Adipocyte (in vitro differentiated cells): ENCODE data around the gene CNGB1.

ENCODE experiments used
- DNase-seq: peaks from one replicate; pipeline ENCODE4 v3.0.0-alpha.2; 2015; ENCODE audit warnings: low read depth
- H3K27me3 ChIP-seq: replicated peaks from 2 replicates; pipeline ENCODE4 v1.7.0; 2013; ENCODE audit warnings: mild to moderate bottlenecking, low read length, moderate library complexity; ENCODE audit not compliant: control insufficient read depth, insufficient read depth
- H3K36me3 ChIP-seq: 2 replicates; pipeline ENCODE4 v1.7.0; 2013; ENCODE audit warnings: low read length, mild to moderate bottlenecking, moderate library complexity; ENCODE audit not compliant: control insufficient read depth, insufficient read depth, severe bottlenecking
- H3K4me1 ChIP-seq: 2 replicates; pipeline ENCODE4 v1.7.0; 2013; ENCODE audit warnings: mild to moderate bottlenecking, low read length, moderate library complexity; ENCODE audit not compliant: control insufficient read depth, insufficient read depth
- H3K4me3 ChIP-seq: 2 replicates; pipeline ENCODE4 v1.7.0; 2013; ENCODE audit warnings: mild to moderate bottlenecking, low read length, moderate library complexity
- H3K9ac ChIP-seq: 2 replicates; pipeline ENCODE4 v1.7.0; 2013; ENCODE audit warnings: mild to moderate bottlenecking, low read length, moderate library complexity
- H3K9me3 ChIP-seq: 2 replicates; pipeline ENCODE4 v1.7.0; 2013; ENCODE audit warnings: mild to moderate bottlenecking, low read length, moderate library complexity; ENCODE audit not compliant: control insufficient read depth

Gene CNGB1

DNA sequence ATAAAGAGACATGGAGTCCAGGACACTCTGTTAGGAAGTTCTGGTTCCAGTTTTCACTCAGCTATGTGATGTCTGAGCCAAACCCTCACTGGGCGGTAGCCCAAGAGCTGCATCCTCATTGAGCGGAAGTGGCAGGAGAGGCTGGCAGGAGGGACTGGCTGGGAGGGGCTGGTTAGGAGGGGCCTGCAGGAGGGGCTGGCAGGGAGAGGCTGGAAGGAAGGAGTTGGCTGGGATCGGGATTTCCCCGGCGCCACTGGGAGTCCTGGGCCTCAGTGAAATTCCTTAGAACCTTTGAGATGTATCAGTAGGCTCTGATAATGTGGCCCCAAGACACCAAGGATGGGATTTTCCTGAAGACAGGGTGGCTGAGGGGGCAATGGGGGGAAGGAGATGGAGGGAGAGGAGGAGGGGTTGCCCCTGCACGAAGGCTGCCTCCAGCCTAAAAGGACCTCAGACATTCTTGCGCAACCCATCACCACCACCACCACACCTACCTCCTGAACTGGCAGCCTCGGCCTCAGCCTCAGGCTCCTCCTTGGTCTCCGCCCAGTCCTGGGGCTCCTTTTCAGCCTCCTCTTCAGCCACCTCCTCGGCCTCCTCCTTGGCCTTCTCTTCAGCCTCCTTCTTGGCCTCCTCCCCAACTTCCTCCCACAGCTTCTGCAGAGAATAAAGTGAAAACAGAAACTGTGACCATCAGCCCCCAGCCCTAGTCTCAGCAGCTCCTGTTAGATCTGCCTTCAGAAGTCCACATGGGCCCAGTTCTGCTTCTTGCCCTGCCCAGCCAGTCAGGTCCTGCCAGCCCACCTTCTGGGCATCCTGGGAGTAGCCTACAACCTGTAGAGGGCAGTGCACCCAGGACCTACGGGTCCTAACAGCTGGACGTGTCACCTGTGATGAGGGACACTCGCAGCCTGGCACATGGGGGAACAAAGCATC is 31.7 kb downstream of the CNGB1 start:
- peak; percentile 24 for DNase-seq
- H3K9me3 ChIP-seq = no peaks in the 10 kb centered on the region
- peaks cover 19% of the 10 kb centered on the region for H3K4me1 ChIP-seq
- no peak overlapping the region for H3K4me3 ChIP-seq
- H3K36me3 ChIP-seq = no peaks in the 10 kb centered on the region
- H3K27me3 ChIP-seq = peaks cover 14% of the 10 kb centered on the region
- no peak overlapping the region for H3K9ac ChIP-seq

DNA sequence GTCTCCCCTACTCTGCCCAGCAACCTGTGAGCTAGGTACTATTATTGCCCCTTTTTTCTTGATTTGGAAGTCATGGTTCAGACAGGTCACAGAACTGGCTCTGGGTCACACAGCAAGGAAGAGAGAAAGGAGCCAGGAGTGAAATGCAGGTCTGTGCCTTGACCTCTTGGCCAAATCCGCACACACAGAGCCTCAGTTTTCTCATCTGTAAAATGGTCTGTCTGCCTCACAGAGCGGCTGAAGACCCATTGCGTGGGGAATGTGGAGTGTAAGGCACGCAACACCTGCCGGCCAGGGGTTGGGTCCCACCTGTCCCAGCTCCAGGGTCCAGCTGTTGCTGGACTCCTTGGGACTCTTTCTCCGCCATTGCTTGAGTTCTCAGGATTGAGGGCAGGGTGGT is 32.4 kb downstream of the CNGB1 start:
- no peak for DNase-seq
- Histone ChIP-seq H3K4me1 (peaks cover 19% of the 10 kb centered on the region), H3K4me3 (no peak overlapping the region), H3K27me3 (peaks cover 14% of the 10 kb centered on the region), H3K9ac (no peak overlapping the region), H3K36me3 (no peaks in the 10 kb centered on the region), H3K9me3 (no peaks in the 10 kb centered on the region)

DNA sequence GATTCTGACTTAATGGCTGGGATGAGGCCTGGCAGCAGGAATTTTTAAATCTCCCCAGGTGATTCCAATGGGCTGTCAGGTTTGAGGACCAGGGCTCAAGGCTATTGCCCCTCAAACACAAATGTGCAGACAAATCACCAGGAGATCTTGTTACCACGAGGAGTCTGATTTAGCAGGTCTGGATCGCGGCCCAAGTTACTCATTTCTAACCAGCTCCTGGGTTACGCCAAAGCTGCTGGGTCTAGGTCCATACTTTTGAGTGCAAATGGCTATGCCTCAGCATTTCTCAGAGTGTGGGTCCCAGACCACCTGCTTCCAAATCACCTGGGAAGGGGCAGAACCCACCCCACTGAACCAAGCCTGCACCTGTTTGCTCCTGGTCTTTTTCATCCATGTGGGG is 33.1 kb downstream of the CNGB1 start:
- Histone ChIP-seq H3K4me1 (peaks cover 19% of the 10 kb centered on the region), H3K36me3 (no peaks in the 10 kb centered on the region), H3K27me3 (peaks cover 14% of the 10 kb centered on the region), H3K9ac (no peak overlapping the region), H3K4me3 (no peak overlapping the region), H3K9me3 (no peaks in the 10 kb centered on the region)
- DNase-seq = no peak

DNA sequence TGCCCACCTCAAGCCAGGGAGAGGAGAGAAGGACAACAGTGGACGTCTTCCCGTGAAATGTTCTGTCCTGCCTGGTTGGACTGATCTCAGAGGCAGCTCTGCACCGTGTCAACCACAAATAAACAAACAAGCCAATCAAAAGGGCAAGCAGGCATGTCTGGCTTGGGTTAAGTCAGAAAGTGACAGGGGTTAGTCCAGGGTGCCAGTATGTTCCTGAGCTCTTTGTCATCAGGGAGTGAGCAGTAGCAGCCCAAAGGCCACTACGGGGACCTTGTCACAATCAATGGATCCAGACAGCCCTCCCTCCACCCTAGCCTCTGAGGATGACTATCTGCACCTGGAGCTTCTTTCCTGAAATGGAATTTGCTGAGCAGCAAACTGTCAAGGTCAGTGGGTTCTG is 35.0 kb downstream of the CNGB1 start:
- DNase-seq = no peak
- Histone ChIP-seq H3K4me1 (peaks cover 23% of the 10 kb centered on the region), H3K9ac (no peak overlapping the region), H3K9me3 (no peaks in the 10 kb centered on the region), H3K27me3 (peaks cover 14% of the 10 kb centered on the region), H3K36me3 (no peaks in the 10 kb centered on the region), H3K4me3 (no peak overlapping the region)

DNA sequence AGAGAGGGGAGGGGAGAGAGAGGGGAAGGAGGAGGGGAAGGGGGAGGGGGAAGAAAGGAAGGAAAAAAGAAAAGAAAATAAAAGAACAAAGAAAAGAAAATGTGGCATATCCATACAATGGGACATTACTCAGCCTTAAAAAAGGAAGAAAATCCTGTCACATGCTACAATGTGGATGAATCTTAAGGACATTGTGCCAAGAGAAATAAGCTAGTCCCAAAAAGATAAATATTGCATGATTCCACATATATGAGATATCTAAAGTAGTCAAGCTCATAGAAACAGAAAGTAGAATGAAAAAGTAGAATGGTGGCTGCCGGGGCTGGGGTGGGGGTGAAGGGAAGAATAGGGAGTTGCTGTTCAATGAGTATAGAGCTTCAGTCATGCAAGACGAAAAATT is 40.4 kb downstream of the CNGB1 start:
- H3K36me3 ChIP-seq = no peaks in the 10 kb centered on the region
- peaks cover 27% of the 10 kb centered on the region for H3K27me3 ChIP-seq
- H3K4me3 ChIP-seq = no peak overlapping the region
- no peak overlapping the region for H3K9ac ChIP-seq
- no peaks in the 10 kb centered on the region for H3K9me3 ChIP-seq
- H3K4me1 ChIP-seq = peaks cover 8% of the 10 kb centered on the region
- no peak for DNase-seq

DNA sequence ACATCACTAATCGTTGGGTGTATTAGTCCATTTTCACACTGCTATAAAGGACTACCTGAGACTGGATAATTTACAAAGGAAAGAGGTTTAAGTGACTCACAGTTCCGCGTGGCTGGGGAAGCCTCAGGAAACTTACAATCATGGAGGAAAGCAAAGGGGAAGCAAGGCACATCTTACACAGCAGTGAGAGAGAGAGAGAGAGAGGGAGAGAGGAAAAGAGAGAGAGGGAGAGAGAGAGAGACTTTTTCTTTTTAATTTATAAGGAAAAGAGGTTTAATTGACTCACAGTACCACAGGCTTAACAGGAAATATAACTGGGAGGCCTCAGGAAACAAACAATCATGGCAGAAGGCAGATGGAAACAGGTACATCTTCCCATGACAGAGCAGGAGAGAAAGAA is 41.7 kb downstream of the CNGB1 start:
- no peak for DNase-seq
- Histone ChIP-seq H3K4me3 (no peak overlapping the region), H3K36me3 (no peaks in the 10 kb centered on the region), H3K9ac (no peak overlapping the region), H3K9me3 (no peaks in the 10 kb centered on the region), H3K4me1 (peaks cover 8% of the 10 kb centered on the region), H3K27me3 (peaks cover 36% of the 10 kb centered on the region)

DNA sequence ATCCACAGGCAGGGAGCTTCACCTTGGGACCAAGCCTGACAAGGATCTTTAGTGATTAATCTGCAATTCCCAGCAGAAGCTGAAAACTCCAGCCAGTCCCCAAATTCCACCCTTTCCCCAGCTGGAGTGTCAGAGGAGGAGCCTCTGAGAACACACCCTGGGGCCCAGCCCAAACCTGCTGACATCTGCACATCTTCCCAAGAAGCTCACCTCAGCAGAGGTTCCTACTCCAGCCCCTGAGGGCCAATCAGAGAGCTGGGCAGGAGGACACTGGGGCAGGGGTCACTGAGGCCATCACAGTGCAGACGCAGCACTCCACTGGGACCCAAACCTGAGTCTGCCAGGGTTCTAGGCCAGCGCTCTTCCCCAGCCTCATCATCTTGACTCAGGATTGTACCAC is 44.9 kb downstream of the CNGB1 start:
- Histone ChIP-seq H3K27me3 (peaks cover 51% of the 10 kb centered on the region), H3K36me3 (no peaks in the 10 kb centered on the region), H3K4me3 (no peak overlapping the region), H3K9ac (no peak overlapping the region), H3K4me1 (no peaks in the 10 kb centered on the region), H3K9me3 (no peaks in the 10 kb centered on the region)
- no peak for DNase-seq

DNA sequence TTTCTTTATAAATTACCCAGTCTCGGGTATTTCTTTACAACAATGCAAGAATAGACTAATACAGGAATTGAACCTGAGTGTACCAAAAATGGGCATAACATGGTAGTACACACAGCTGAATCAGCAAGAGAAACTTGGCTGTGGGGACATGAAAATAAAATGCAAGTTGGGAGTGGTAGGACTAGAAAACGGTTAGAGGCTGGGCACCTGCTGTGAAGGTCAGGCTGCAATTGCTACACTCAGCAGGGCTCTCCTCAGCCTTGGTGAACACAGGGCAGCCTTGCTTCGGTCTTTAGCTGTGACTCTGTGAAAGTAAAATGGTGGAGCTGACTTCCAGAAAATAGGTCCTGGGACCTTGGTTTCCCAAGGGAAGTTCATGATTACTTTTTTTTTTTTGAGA is 45.6 kb downstream of the CNGB1 start:
- DNase-seq = no peak
- Histone ChIP-seq H3K4me1 (no peaks in the 10 kb centered on the region), H3K4me3 (no peak overlapping the region), H3K9me3 (no peaks in the 10 kb centered on the region), H3K36me3 (no peaks in the 10 kb centered on the region), H3K9ac (no peak overlapping the region), H3K27me3 (peaks cover 51% of the 10 kb centered on the region)

DNA sequence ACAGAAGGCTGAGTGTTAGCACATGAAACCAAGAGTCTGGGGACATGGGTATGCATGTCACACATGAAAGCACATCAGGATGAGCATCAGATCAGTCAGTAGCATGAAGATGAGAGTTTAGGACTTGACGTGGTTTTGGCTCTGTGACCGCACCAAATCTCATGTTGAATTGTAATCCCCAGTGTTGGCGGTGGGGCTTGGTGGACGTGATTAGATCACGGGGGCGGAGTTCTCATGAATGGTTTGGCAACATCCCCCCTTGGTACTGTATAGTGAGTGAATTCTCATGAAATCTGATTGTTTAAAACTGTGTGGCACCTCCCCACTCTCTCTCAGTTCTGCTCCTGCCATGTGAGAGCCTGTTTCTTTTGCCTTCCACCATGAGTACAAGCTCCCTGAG is 46.4 kb downstream of the CNGB1 start:
- no peak overlapping the region for H3K4me3 ChIP-seq
- no peak for DNase-seq
- H3K4me1 ChIP-seq = no peaks in the 10 kb centered on the region
- H3K9ac ChIP-seq = no peak overlapping the region
- peaks cover 5% of the 10 kb centered on the region for H3K9me3 ChIP-seq
- no peaks in the 10 kb centered on the region for H3K36me3 ChIP-seq
- peaks cover 51% of the 10 kb centered on the region for H3K27me3 ChIP-seq

DNA sequence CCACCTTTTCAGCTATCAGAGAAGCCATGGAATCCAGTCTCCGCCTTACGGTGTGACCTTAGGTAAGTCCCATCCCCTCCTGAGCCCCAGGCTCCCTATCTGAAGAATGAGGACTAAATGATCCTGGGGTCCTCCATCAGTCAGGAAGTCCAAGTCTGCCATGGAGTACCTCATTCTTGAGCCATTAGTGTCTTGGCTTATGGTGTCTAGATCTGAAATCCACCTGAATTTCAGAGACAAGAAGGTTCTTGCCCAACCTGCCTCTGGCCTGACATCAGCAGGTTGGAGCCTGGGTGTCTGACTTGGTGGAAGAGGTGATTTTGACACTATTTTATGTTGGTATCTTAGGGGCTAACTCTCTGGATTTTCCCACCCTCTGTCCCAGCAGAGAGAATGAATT is 47.1 kb downstream of the CNGB1 start:
- H3K9me3 ChIP-seq = peaks cover 7% of the 10 kb centered on the region
- no peaks in the 10 kb centered on the region for H3K36me3 ChIP-seq
- H3K27me3 ChIP-seq = peaks cover 51% of the 10 kb centered on the region
- H3K4me3 ChIP-seq = no peak overlapping the region
- DNase-seq = no peak
- H3K4me1 ChIP-seq = no peaks in the 10 kb centered on the region
- H3K9ac ChIP-seq = no peak overlapping the region

DNA sequence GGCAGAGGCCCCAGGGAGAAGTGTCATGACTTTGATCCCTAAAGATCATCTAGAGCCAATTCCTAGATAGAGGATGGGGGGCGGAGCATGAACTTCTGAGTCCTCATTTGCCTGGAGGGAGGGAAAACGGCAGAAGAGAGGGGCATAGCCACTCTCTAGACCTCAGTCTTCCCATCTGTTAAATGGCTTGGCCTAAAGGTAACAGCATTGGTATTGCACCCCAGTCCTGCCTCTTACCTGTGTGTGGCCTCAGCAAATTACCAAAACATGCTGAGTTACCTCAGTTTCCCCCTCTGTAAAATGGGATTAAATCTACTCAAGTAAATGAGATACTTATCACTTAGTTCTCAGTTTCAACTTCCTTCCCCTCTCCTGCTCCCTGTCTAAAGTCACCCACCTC is 47.5 kb downstream of the CNGB1 start:
- Histone ChIP-seq H3K9me3 (peaks cover 7% of the 10 kb centered on the region), H3K4me1 (no peaks in the 10 kb centered on the region), H3K4me3 (no peak overlapping the region), H3K9ac (no peak overlapping the region), H3K27me3 (peaks cover 55% of the 10 kb centered on the region), H3K36me3 (no peaks in the 10 kb centered on the region)
- no peak for DNase-seq

DNA sequence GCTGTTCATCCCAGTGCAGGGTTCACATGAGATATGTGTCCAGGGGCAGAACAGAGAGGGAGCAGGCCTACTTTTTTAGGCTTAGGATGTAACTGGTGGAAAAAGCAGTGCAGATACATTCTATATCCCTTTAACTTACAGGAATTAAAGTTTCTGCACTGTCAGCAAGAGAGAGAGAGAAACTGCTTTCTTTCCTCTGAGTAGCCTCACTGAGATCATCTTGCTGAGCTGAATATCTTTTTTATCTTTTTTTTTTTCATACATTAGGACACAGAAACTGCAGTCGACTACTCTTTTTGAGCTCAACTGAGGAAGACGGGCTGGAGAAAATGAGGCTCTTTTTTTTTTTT is 50.1 kb downstream of the CNGB1 start:
- no peak overlapping the region for H3K4me3 ChIP-seq
- H3K4me1 ChIP-seq = no peaks in the 10 kb centered on the region
- peaks cover 7% of the 10 kb centered on the region for H3K9me3 ChIP-seq
- peaks cover 44% of the 10 kb centered on the region for H3K27me3 ChIP-seq
- no peak for DNase-seq
- no peak overlapping the region for H3K9ac ChIP-seq
- no peaks in the 10 kb centered on the region for H3K36me3 ChIP-seq
